Breast epithelium (tissue), 4 donors: Measurements from ENCODE around the gene C1S. TPM values are rescaled to one million over a fixed set of nuclear protein-coding genes. Genes with fewer than 3 reads are reported as not detected.

Experiments
- DNase-seq, 2 donors: peaks; one replicate each; pipeline ENCODE4 v3.0.0-alpha.2; 2019; ENCODE audit warnings: low spot score in 2 of 2
- H3K27ac ChIP-seq, 2 donors: fragments of 200-600 bp; sonication (generic) in 1 of 2; one replicate each; pipeline ENCODE4 v1.5.1; 2016 to 2019; ENCODE audit warnings: mild to moderate bottlenecking in 1 of 2
- H3K27me3 ChIP-seq, 2 donors: fragments of 200-600 bp; sonication (generic) in 1 of 2; one replicate each; pipeline versions ENCODE4 v1.5.1 to v1.6.0; 2017 to 2019; ENCODE audit warnings: control low read depth in 1 of 2, mild to moderate bottlenecking in 1 of 2
- H3K36me3 ChIP-seq: fragments of 200-600 bp; one replicate; pipeline ENCODE4 v1.5.1; 2019
- H3K4me1 ChIP-seq, 2 donors: fragments of 200-600 bp; sonication (generic); one replicate each; pipeline ENCODE4 v1.5.1; 2016 to 2019; ENCODE audit warnings: control low read depth in 1 of 2
- H3K4me3 ChIP-seq, 3 donors: fragments of 200-600 bp; sonication (generic); 1 replicate in 2 of 3; 2 replicates in 1 of 3; pipeline ENCODE4 v1.5.1; 2016 to 2019; ENCODE audit warnings: mild to moderate bottlenecking in 3 of 3, moderate library complexity in 2 of 3
- H3K9me3 ChIP-seq, 2 donors: fragments of 200-600 bp; sonication (generic) in 1 of 2; one replicate each; pipeline ENCODE4 v1.5.1; 2016 to 2019; ENCODE audit warnings: control low read depth in 1 of 2
- POLR2A ChIP-seq: fragments of 450-650 bp; IDR thresholded peaks from one replicate; pipeline ENCODE4 v1.6.1; 2016; ENCODE audit warnings: antibody characterized with exemption, mild to moderate bottlenecking, moderate library complexity
- POLR2AphosphoS5 ChIP-seq, 3 donors: sonication (generic); formaldehyde crosslinking; IDR thresholded peaks; one replicate each; pipeline ENCODE4 v1.6.1; 2017; ENCODE audit warnings: antibody characterized with exemption in 3 of 3
- intact Hi-C: fragments of 100-400 bp; cut with DNase I; formaldehyde crosslinking; loops from one replicate; pipeline ENCODE4 v1.15.1; 2023; ENCODE audit warnings: low total_unique reads
- total RNA-seq, 3 donors: library from RNA; depleted of rRNA; stranded (reverse); fragments of >200 nt; gene quantifications; one replicate each; pipeline ENCODE4 v1.1.0, GENCODE V29; 2016
- TF ChIP-seq, protein P1 (sequence below), 3 donors: fragments of 450-650 bp; IDR thresholded peaks; one replicate each; pipeline ENCODE4 v1.5.1; 2016 to 2017; ENCODE audit warnings: antibody characterized with exemption in 3 of 3, mild to moderate bottlenecking in 3 of 3, moderate library complexity in 3 of 3

The C1S gene
- total RNA-seq, 3 donors from 2014 or later: 307 to 959 (median 622) TPM

DNA sequence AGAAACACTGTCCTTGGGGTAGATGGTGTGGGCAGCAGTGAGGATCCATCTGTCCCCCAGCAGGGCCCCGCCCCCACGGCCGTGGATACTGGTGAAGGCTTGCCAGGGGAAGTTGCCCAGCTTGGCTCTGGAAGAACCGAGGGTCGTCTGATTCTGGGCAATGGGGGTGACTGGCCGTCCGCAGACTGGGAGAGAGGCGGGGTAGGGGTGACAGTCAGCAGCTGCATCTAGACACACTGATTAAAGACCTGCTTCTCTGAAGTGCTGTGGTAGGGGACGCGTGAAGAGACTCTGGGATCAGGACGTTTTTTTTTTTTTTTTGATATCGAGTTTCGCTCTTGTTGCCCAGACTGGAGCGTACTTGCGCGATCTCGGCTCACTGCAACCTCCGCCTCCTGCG, 36.5 kb downstream of the C1S start:
- Histone ChIP-seq H3K36me3 (no peaks in the 10 kb centered on the region), H3K9me3 (no peaks in the 10 kb centered on the region), H3K4me3 (no peak overlapping the region), H3K4me1 (peaks cover 0 to 8% of the 10 kb centered on the region in 2 donors), H3K27me3 (no peaks in the 10 kb centered on the region), H3K27ac (peak overlapping the region in 1 of 2 donors; percentile 13)
- DNase-seq: no peak
- intact Hi-C loops: no loop called here
- TF ChIP-seq POLR2AphosphoS5 (IDR thresholded peaks at IDR 0.05) (no peak), POLR2A (no peak)
- TF ChIP-seq, protein P1, sequence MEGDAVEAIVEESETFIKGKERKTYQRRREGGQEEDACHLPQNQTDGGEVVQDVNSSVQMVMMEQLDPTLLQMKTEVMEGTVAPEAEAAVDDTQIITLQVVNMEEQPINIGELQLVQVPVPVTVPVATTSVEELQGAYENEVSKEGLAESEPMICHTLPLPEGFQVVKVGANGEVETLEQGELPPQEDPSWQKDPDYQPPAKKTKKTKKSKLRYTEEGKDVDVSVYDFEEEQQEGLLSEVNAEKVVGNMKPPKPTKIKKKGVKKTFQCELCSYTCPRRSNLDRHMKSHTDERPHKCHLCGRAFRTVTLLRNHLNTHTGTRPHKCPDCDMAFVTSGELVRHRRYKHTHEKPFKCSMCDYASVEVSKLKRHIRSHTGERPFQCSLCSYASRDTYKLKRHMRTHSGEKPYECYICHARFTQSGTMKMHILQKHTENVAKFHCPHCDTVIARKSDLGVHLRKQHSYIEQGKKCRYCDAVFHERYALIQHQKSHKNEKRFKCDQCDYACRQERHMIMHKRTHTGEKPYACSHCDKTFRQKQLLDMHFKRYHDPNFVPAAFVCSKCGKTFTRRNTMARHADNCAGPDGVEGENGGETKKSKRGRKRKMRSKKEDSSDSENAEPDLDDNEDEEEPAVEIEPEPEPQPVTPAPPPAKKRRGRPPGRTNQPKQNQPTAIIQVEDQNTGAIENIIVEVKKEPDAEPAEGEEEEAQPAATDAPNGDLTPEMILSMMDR (IDR thresholded peaks at IDR 0.05): no peak

DNA sequence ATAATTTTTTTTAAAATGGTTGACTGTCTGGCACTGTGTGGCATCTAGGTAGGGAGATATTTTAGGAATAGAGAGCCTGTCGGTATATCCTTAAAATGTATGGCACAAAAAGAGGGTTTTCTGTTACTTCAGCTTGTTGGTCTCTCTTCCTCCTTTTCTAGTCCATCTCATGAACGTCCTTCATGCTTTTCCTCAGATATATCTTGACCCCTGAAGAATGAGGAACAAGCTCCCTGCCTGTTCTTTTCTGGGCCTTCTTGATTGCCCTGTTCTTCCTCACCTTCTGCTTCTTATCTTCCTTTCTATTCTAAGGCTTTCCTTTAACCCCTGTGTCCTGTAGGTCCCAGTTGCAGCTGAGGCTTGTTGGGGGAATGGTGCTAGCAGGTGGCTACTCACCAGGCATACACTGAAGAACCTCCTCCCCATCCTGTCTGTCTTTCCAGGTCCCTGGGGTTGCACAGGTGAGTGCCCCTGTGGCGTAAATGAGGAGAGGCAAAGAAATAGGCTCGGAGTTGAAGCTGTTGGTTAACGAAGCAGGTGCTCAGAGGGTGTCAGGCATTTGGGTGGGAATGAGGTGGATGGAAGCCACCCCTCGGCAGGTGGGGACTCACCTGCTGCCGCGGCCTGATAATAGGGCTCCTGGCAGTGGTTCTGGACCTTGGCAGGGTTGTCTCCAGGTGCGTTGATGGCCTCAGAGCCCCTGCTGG, 38.9 kb downstream of the C1S start:
- TF ChIP-seq POLR2A (no peak), POLR2AphosphoS5 (IDR thresholded peaks at IDR 0.05) (no peak)
- TF ChIP-seq, protein P1 (IDR thresholded peaks at IDR 0.05): no peak
- DNase-seq: no peak
- intact Hi-C loops: no loop called here

DNA sequence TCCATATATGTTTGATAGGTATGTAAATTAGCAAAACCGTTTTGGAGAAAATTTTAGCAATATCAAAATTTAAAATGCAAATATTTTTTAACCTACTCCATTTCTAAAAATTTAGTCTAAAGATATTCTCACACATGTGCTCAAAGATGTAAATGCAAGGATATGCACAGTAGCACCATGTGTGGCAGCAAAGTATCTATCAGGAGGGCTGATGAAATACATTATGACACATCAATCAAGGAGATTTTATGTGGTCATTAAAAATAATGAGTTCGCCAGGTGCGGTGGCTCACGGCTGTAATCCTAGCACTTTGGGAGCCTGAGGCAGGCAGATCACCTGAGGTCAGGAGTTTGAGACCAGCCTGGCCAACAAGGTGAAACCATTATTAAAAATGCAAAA, 39.7 kb downstream of the C1S start:
- DNase-seq: no peak
- Histone ChIP-seq H3K4me3 (no peak overlapping the region), H3K27ac (peak overlapping the region in 1 of 2 donors; percentile 11), H3K9me3 (no peaks in the 10 kb centered on the region), H3K4me1 (no peaks in the 10 kb centered on the region), H3K27me3 (no peaks in the 10 kb centered on the region), H3K36me3 (no peaks in the 10 kb centered on the region)
- intact Hi-C loops: no loop called here
- TF ChIP-seq POLR2AphosphoS5 (IDR thresholded peaks at IDR 0.05) (no peak), POLR2A (no peak)
- TF ChIP-seq, protein P1 (IDR thresholded peaks at IDR 0.05): no peak

More for the DNA sequence above, 38.9 kb downstream of the C1S start:
- H3K27me3 ChIP-seq: no peaks in the 10 kb centered on the region
- H3K27ac ChIP-seq: no peak overlapping the region
- no peaks in the 10 kb centered on the region for H3K4me1 ChIP-seq
- no peak overlapping the region for H3K4me3 ChIP-seq
- no peaks in the 10 kb centered on the region for H3K36me3 ChIP-seq
- H3K9me3 ChIP-seq: no peaks in the 10 kb centered on the region

DNA sequence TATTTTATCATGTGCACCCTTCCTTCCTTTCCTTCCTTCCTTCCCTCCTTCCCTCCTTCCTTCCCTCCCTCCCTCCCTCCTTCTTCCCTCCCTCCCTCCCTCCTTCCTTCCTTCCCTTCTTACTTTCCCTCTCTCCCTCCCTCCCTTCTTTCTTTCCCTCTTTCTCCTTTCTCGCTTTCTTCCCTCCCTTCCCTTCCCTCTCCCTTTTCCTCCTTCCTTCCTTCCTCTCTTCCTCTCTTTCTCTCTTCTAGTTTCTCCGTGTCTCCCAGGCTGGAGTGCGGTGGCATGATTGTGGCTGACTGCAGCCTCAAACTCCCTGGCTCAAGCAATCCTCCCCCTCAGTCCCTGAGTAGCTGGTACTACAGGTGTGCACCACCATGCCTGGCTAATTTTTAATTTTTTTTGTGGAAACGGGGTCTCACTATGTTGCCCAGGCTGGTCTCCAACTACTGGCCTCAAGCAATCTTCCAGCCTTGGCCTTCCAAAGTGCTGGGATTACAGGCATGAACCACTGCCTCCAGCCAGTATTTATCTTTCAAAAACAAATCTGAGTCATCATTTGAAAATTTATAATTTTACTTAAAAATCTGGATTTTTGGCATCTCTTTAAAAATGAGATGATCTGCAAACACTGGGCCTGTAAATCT, 40.7 kb downstream of the C1S start:
- Histone ChIP-seq H3K27ac (peak overlapping the region; percentile 58 to 79), H3K4me1 (no peaks in the 10 kb centered on the region), H3K27me3 (no peaks in the 10 kb centered on the region), H3K9me3 (no peaks in the 10 kb centered on the region), H3K36me3 (no peaks in the 10 kb centered on the region), H3K4me3 (peak overlapping the region in 1 of 3 donors; percentile 39)
- no peak for TF ChIP-seq POLR2AphosphoS5 (IDR thresholded peaks at IDR 0.05)
- TF ChIP-seq, protein P1 (IDR thresholded peaks at IDR 0.05): no peak
- TF ChIP-seq POLR2A: no peak
- no peak for DNase-seq
- intact Hi-C loops: no loop called here

GRCh38 chr12:7101694-7102131, 41.2 kb downstream of the C1S start:
- intact Hi-C loops: no loop called here
- DNase-seq: no peak
- H3K27me3 ChIP-seq: no peaks in the 10 kb centered on the region
- H3K36me3 ChIP-seq: no peaks in the 10 kb centered on the region
- TF ChIP-seq, protein P1 (IDR thresholded peaks at IDR 0.05): no peak
- TF ChIP-seq POLR2A (no peak), POLR2AphosphoS5 (IDR thresholded peaks at IDR 0.05) (no peak)
- H3K27ac ChIP-seq: peak overlapping the region; percentile 58 to 79
- H3K4me1 ChIP-seq: no peaks in the 10 kb centered on the region
- no peaks in the 10 kb centered on the region for H3K9me3 ChIP-seq
- peak overlapping the region in 1 of 3 donors; percentile 39 for H3K4me3 ChIP-seq
